IPS-18c (cell line): ENCODE results near the gene TMEM156.
A peak's percentile ranks its signal among the peaks of the same experiment; 100 is the strongest.
"Not testable (repeated sequence)": the region's sequence is repeated elsewhere in the genome, so short reads cannot be mapped to it uniquely, and the experiment has no call there.

Experiments used
- H3K4me3 ChIP-seq: 2 replicates; pipeline ENCODE4 v1.7.0; 2013; ENCODE audit warnings: low read depth, mild to moderate bottlenecking, low read length, moderate library complexity; ENCODE audit not compliant: insufficient read depth
- H3K9me3 ChIP-seq: one replicate; pipeline ENCODE4 v1.6.1; 2013; ENCODE audit warnings: mild to moderate bottlenecking, low read length, moderate library complexity; ENCODE audit not compliant: control insufficient read depth, insufficient read depth

Gene TMEM156

DNA sequence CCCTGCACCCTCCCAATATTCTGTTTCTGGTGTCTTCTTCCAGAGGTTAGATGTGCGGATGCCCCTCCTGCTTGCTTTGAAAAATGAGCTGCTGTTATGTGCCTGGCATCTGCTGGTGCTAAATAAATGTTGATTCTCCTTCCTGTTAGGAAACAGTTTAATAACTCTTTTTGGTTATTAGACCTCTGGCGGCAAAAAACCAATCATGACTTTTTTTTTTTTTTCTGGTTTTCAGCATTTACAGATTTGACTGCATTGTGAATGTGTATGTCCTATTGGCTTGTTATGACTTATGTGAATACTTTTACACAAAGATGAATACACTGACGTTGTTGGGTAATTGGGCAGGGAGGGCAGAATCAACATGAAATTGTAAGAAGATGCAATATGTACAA lies 13.6 kb upstream of the TMEM156 start:
- Histone ChIP-seq H3K9me3 (peaks cover 3% of the 10 kb centered on the region), H3K4me3 (peak overlapping the region; percentile 74; the same call in 1 of the 2 replicates)

DNA sequence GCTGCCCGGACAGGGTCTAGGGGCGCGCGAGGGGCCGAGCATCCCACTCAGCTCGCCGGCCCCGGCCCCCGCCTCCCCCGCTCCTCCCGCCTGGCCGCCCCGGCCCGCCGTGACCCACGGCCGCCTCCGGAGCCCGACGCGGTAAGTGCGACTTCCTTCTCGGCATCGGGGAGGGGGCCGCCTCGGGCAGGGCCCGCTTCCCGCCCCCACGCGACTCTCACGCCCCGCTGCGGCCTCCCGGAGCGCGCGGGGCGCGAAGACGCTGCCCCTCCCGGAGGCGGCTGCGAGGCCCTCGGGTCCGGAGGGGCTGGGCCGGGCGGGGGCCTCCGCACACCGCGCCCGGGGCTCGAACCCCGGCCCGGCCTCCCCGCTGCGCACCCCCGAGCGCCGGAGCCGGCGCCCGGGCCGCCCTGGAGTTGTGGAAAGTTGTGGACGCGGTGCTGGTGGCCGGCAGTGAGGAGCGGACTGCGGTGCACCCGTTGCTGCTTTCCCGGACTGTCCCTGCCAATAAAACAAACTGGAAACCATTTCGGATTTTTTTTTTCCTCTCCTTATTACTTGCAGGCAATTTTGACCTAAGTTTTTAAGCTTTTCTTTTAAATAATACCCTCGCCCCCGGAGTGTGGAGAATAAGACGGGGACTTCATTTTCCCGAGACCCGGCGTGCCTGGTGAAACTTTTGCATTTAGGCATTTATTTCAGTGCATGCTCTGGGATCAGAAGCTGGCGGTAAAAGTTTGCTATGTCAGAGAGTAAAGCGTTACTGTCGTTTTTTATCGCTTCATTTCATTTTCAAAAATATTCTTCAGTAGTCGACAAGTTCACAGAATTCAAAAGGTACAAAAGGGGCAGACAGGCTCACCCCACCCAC lies 13.0 kb upstream of the TMEM156 start:
- Histone ChIP-seq H3K9me3 (peaks cover 3% of the 10 kb centered on the region), H3K4me3 (peak overlapping the region; percentile 74)

DNA sequence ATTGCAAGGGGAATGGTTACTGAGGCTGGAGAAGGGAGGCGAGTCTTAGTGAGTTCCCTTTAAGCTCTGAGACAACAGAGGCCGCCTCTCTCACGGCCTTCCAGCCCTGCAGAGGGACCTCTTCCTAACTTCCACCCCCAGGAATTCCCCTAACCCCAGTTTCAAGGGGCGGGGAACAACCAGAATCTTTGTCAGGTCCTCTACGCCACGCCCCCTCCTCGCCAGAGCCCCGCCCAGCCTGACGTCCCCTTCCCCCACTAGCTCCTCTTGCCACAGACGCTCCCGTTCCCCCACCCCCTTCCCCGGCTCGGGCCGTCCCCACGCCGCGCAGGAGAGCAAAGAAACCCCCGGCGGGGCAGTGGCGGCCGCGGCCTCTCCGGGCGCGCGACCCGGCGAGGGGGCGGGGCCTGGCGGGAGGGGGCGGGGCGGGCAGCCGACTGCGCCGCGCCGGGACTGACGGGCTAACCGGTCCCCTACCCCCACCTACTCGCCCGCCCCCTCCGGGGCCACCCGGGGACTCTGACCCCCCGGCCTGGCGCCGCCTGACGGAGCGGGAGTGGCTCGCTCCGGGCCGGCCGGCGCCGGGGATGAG lies 12.3 kb upstream of the TMEM156 start:
- Histone ChIP-seq H3K4me3 (peak overlapping the region; percentile 74), H3K9me3 (peaks cover 3% of the 10 kb centered on the region)

DNA sequence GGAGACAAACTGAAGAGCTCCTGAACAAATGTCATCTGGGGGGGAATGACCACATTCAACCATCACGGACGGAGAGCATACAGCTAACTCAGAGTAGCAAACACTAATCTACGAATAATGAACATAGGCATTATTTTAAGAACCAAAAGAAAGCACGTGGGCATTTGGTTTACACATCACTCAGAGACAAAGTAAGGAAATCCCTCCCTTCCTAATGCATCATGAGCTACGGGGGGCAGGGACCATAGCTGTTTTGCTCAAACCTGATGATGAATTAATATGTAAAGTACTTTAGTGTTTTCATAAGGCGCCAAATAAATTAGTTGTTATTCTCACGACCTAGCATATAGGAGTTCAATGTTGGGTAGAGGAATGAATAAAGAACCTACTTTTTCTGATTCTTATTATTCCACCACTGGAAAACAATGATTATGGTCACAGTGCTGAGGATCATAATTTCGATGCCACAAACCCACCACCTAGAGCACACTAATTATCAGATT lies 11.7 kb upstream of the TMEM156 start:
- Histone ChIP-seq H3K9me3 (peaks cover 3% of the 10 kb centered on the region), H3K4me3 (peak overlapping the region; percentile 74)

DNA sequence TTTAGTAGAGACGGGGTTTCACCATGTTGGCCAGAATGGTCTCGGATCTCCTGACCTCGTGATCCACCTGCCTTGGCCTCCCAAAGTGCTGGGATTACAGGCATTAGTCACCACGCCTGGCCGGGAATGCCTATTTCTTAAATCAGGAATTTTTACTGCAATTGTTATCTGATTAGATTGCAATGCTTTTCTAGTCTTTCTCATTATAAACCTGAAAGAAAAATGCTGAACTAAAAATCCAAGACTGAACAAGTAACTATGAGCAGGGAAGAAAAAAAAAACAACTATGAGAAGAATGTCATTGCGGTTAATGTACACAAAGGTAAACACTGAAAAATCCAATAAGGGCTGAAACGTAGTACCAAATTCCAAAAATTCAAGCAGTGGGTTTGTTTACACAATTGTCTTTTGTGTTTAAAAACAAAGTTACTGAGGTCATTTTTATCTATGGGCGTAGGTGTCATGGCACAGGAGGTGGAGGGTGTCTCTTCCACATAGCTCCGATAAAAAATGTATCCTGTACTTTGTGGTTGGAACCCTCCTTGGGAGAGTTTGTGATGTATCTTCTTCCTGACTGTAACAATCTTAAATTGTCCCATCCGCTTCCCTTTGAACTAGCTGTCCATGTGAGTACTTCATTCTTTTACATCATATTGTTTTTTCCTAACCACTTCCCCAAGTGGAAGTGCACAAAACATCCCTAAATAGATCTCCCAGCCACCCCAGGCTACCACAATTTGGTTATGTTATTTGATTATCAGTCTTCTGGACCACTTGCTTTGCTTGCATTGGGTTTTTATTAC lies 11.1 kb upstream of the TMEM156 start:
- H3K4me3 ChIP-seq = peak overlapping the region; percentile 74
- peaks cover 3% of the 10 kb centered on the region for H3K9me3 ChIP-seq

DNA sequence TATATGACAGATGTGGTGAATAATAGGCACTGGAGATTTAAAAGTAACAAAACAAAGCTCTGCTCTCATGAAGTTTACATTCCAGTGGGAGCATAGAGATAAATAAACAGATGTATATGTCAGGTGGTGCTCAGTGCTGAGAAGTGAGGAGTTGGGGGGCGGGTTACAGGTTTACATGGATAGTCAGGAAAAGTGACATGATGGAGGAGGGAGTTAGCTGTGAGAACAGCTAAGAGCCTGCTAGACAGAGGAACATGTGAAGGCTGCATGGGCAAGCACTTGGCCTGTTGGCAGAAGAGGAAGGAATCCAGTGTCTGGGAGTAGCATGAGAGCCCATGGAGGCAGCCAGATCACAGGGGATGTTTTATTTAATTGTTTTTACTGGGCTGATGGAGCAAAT lies 10.2 kb upstream of the TMEM156 start:
- no peak overlapping the region for H3K4me3 ChIP-seq
- peaks cover 3% of the 10 kb centered on the region for H3K9me3 ChIP-seq

DNA sequence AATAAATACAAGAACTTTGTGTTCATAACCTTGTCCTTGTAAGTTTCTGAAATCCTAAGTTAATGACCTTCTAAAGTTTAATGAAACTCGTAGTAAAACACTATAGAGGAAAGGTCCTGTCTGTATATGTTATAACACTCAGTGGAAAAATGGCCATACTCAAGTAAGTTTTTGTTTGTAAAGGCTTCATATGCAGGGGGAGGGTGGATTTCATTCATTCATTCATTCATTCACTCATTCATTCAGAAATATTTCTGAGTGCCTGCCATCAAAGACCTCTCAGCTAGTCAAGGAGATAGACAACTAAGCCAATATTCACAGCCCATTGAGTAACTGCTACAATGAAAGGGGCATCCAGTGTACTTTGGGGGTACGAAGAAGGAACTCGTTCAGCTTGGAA lies 6.9 kb upstream of the TMEM156 start:
- Histone ChIP-seq H3K4me3 (no peak overlapping the region), H3K9me3 (no peaks in the 10 kb centered on the region)

DNA sequence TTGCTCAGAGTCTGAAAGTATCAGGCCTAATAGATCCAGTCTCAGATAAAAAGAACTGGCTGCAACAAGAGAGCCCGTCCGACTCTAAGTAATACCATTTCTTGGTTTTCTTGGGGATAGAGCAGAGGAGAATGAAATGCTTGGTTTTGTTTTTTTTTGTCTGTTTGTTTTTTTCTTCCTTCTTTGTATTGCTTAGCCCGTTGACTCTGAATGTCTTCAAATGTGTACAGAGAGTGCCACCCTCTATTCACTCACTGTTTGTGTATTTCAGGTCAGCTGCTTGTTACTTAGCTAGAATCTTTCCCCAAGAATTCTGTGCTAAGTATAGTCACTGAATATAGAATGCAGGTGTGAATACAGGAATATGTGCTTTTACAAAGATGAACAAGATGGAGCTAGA lies 5.7 kb upstream of the TMEM156 start:
- Histone ChIP-seq H3K4me3 (no peak overlapping the region), H3K9me3 (no peaks in the 10 kb centered on the region)

DNA sequence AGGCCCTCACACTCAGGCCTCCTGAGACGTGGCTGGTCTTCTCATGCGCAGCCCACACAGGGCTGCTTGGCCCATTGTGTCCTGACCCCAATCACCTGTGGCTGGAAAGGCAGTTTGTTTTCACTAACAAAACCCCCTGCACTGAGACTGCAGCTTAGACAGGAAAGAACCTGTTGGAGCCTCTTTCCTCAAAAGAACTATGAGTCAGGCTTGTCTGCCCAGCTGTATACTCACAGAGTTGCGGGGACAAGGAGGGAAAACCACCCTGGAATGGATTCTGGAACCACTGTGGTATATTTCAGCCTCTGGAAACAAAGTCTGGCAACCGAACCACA lies 5.2 kb upstream of the TMEM156 start:
- Histone ChIP-seq H3K9me3 (no peaks in the 10 kb centered on the region), H3K4me3 (no peak overlapping the region)

DNA sequence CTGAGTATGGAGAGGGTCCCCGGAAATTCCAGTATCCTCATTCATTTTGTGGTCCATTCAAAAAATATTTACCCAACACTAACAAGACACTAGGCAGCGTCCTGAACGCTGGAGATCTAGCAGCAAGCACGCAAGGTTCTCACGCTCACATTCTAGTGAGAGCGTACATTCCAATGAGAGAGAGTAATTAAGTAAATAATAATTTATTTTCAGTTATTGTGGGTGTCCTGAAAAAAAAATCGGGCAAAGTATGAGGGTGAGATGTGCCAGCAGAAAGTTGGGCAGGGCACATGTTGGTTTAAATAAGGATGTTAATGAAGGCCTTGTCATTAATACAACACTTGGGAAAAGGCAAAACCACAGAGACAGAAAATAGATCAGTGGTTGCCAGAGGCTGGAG lies 4.0 kb upstream of the TMEM156 start:
- Histone ChIP-seq H3K4me3 (no peak overlapping the region), H3K9me3 (no peaks in the 10 kb centered on the region)

DNA sequence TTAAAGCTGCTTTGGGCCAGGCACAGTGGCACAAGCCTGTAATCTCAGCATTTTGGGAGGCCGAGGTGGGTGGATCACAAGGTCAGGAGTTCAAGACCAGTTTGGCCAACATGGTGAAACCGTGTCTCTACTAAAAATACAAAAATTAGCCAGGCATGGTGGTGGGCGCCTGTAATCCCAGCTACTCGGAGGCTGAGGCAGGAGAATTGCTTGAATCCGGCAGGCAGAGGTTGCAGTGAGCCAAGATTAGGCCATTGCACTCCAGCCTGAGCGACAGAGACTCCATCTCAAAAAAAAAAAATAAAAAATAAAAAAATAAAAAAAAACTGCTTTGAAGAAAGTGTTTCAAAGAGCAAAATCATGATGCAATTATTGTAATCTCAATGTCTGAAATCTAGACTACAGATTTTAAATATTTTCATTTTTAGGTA lies 604 bp downstream of the TMEM156 start:
- not testable (repeated sequence) for H3K4me3 ChIP-seq, H3K9me3 ChIP-seq

DNA sequence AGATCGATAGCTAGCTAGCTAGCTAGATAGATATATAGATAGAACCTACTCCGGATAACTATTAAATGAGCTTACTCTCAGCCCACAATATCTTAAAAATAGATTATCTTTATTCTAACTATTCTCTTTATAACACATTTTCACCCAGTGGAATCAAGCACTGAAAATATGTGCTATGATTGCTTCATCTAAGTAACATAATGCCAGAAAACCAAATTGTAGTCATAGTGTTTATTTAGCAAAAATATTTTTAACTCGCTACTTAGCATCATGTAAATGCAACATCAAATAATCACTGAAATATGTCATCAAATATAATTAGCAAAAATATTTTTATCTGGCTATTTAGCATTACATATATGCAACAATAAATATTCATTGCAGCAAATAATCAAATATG lies 1.5 kb downstream of the TMEM156 start:
- Histone ChIP-seq H3K4me3 (no peak overlapping the region), H3K9me3 (no peaks in the 10 kb centered on the region)

DNA sequence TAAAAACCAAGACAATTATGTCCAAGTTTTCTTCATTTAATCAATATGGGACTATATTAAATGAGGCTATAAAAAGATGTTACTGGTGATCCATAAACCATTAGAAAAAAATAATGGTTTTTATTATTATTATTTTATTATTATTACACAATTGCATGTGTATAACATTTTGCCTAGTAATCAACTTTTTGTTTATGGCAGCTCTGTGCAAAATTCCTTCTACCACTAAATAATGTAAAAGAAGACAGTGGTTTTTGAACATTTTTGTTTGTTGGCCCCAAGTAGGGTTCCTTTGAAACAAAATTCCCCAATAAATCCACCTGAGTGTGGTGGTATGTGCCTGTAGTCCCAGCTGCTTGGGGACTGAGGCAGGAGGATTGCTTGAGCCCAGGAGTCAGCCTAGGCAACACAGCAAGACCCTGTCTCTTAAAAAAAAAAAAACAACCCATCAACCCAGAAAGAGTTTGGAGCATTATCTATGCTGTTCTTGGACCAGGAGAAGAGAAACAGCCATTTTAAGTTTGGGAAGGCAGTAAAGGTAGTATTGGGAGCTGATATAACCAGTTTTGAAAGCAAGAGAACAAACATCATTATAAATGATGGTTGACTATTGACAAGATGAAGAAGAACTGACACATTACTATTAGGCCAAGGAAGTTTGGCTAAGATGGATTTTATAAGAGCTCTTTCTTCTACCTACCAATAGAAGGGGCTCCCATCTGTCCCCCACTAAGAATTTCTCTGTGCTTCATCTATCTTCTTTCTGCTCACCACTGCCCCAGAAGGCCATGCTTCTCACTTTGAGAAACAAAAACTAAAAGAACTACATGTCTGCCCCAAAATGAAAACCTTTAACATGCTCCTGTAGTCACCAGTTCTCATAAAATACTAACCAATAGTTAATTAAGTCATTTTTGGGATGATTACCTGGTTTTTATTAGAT lies 2.2 kb downstream of the TMEM156 start:
- H3K9me3 ChIP-seq = no peaks in the 10 kb centered on the region
- H3K4me3 ChIP-seq = no peak overlapping the region

DNA sequence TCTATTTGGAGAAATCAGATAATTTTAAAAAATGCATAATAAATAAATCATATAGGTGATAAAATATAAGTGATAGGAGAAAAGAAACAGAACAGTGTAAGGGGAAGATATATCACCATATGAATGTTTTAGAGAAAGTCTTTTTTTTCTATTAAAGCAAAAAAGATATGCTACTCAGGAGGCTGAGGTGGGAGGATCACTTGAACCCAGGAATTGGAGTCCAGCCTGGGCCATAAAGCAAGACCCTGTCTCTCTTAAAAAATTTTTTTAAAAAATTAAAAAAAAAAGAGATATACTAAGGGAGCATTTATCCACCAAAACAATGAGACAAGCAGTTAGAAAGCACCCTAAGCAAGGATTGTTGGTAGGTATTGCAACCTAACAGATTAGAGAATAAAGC lies 6.1 kb downstream of the TMEM156 start:
- H3K4me3 ChIP-seq = no peak overlapping the region

DNA sequence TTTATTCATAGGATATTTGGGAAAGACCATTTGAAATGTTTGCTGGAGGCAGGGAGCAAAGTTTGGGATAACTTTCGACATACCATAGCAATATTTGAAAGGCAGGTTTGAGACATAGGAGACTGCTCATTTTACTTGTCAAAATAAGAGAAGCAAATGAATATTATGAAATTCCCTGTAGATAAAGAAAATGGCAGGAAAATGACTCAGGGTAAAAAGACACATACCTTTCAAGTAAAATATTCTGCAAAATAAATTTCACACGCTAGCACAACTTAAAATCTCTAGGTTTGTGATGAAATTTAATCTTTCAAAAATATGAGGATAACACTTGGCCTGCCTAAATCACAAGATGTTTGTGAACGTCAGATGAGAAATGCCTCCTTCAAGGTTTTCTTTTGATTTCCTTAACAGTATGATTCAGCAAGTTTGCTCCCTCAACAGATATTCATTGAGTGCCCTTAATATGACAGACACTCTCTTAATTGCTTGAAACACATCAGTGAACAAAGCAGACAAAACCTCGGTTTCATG lies 6.6 kb downstream of the TMEM156 start:
- Histone ChIP-seq H3K4me3 (no peak overlapping the region), H3K9me3 (no peaks in the 10 kb centered on the region)

More for the DNA sequence above, 6.1 kb downstream of the TMEM156 start:
- no peaks in the 10 kb centered on the region for H3K9me3 ChIP-seq

DNA sequence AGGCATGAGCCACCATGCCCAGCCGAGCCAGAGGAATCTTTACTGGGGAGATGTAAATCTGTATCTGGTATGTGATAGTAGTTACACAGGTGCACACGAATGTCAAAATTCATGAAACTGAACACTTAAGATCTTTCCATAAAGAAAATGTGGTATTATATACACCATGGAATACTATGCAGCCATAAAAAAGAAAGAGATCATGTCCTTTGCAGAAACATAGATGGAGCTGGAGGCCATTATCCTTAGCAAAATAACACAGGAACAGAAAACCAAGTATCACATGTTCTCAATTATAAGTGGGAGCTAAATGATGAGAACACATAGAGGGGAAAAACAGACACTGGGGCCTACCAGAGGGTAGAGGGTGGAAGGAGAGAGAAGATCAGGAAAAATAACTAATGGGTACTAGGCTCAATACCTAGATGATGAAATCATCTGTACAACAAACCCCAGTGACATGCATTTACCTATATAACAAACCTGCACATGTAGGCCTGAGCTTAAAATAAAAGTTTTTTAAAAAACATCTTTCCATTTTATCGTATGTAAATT lies 7.8 kb downstream of the TMEM156 start:
- Histone ChIP-seq H3K4me3 (no peak overlapping the region), H3K9me3 (no peaks in the 10 kb centered on the region)
